Tibial artery (tissue), 4 donors: ENCODE data around the gene SEZ6L2.

Experiments
- DNase-seq, 2 donors: peaks; one replicate each; pipeline ENCODE4 v3.0.0-alpha.2; 2019
- H3K27ac ChIP-seq, 2 donors: fragments of 200-600 bp; sonication (generic) in 1 of 2; 1 replicate in 1 of 2; 2 replicates in 1 of 2; pipeline ENCODE4 v1.5.1; 2018 to 2019; ENCODE audit warnings: mild to moderate bottlenecking in 1 of 2
- H3K27me3 ChIP-seq, 2 donors: fragments of 200-600 bp; sonication (generic) in 1 of 2; one replicate each; pipeline versions ENCODE4 v1.5.1 to v1.6.0; 2016 to 2019
- H3K36me3 ChIP-seq, 3 donors: fragments of 200-600 bp; sonication (generic) in 2 of 3; one replicate each; pipeline ENCODE4 v1.5.1; 2016 to 2019; ENCODE audit warnings: mild to moderate bottlenecking in 2 of 3
- H3K4me1 ChIP-seq, 4 donors: fragments of 200-600 bp; sonication (generic) in 2 of 4; 1 replicate in 3 of 4; 2 replicates in 1 of 4; pipeline ENCODE4 v1.5.1; 2016 to 2019
- H3K4me3 ChIP-seq, 2 donors: fragments of 200-600 bp; sonication (generic) in 1 of 2; 1 replicate in 1 of 2; 2 replicates in 1 of 2; pipeline ENCODE4 v1.5.1; 2018 to 2019; ENCODE audit warnings: mild to moderate bottlenecking in 2 of 2
- H3K9me3 ChIP-seq, 3 donors: fragments of 200-600 bp; sonication (generic) in 1 of 3; one replicate each; pipeline ENCODE4 v1.5.1; 2016 to 2019
- intact Hi-C: fragments of 100-400 bp; cut with DNase I; formaldehyde crosslinking; loops from one replicate; pipeline ENCODE4 v1.15.0; 2023; ENCODE audit warnings: low total_unique reads
- TF ChIP-seq, protein P1 (sequence below), 2 experiments: fragments of 200-600 bp in 1 of 2; fragments of 450-650 bp in 1 of 2; IDR thresholded peaks; one replicate each; pipeline ENCODE4 v1.5.1; 2017 to 2019; ENCODE audit warnings: antibody characterized with exemption in 2 of 2, mild to moderate bottlenecking in 1 of 2, moderate library complexity in 1 of 2

SEZ6L2 gene

DNA sequence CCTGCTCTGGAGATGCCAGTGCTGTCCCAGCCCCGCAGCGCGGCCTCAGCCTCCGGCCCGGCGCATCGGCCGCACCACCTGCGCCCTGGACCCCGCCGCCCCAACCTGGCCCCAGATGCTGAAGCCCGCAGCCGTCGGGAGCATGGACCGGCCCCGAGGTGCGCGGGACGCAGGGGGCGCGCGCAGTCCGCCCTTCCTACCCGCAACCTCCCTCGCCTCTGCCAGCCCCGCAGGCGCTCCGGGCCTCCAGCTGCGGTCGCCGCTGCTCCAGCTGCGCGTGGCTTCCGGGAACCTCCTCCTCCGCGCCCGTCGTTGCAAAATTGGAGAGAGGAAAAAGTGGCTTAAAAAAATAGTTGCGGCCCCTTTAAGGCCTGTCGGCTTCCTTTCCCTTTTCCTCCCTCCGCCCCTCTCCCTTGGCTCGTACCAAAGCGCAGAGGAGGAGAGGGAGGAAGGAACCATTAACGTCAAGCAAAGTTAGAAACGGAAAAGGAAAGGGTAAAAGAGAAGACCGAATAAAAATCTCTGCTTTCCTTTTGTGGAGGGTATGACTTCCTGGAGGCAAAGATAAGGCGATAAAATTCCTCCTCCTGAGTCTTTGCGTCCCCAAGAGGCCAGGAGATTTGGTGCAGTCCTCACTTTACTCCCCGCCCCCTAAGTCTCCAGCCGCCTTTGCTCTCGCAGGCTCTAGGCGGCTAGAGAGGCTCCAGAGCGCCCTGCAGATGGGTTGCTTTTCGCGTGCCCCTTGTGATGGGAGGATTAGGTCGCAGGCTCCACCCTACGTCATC is 36.3 kb downstream of the SEZ6L2 start, which contains the start of gene CDIPT:
CDIPT (minus strand) TSS at position 343 of the 785 bp plus-strand sequence. CDS start 369 bp downstream, outside the sequence.
- TF ChIP-seq, protein P1, sequence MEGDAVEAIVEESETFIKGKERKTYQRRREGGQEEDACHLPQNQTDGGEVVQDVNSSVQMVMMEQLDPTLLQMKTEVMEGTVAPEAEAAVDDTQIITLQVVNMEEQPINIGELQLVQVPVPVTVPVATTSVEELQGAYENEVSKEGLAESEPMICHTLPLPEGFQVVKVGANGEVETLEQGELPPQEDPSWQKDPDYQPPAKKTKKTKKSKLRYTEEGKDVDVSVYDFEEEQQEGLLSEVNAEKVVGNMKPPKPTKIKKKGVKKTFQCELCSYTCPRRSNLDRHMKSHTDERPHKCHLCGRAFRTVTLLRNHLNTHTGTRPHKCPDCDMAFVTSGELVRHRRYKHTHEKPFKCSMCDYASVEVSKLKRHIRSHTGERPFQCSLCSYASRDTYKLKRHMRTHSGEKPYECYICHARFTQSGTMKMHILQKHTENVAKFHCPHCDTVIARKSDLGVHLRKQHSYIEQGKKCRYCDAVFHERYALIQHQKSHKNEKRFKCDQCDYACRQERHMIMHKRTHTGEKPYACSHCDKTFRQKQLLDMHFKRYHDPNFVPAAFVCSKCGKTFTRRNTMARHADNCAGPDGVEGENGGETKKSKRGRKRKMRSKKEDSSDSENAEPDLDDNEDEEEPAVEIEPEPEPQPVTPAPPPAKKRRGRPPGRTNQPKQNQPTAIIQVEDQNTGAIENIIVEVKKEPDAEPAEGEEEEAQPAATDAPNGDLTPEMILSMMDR (IDR thresholded peaks at IDR 0.05): peak; percentile 45 to 80

DNA sequence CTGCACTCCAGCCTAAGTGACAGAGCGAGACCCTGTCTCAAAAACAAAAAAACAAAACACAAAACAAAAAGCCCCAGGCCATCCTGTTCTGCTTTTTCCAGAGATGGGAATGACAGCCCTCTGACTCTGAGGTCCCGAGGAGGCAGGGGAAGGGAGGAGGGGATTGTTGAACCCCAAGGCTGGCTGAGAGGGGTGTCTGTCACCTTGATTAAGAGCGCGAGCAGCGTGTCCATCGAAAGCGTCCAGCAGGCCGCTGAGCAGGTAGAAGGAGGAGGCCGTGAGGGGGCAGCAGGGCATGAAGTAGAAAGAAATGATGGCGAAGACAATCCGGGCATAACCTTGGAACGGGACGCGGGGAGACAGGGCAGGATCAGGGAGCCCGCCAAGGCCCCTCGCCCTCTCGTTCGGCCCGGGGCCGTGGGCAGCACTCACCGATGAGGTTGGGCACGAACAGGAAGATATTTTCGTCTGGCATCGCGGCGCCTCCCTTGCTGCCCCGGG is 36.9 kb downstream of the SEZ6L2 start:
- H3K36me3 ChIP-seq: peaks cover 16 to 32% (median 30%) of the 10 kb centered on the region in 3 donors
- DNase-seq: no peak
- H3K9me3 ChIP-seq: no peaks in the 10 kb centered on the region
- peak overlapping the region; percentile 59 to 68 for H3K4me3 ChIP-seq
- peak overlapping the region; percentile 74 to 89 for H3K27ac ChIP-seq
- intact Hi-C loops: loop anchor here (5.0 kb wide), 2 partner anchors 35 to 145 kb away; no protein-coding TSS in a partner anchor
- no peaks in the 10 kb centered on the region for H3K27me3 ChIP-seq
- H3K4me1 ChIP-seq: peaks cover 0 to 33% (median 25%) of the 10 kb centered on the region in 4 donors
- TF ChIP-seq, protein P1 (IDR thresholded peaks at IDR 0.05): no peak

More for the DNA sequence above, 36.3 kb downstream of the SEZ6L2 start, which contains the start of gene CDIPT:
- peak within 1 kb of the TSS; percentile 59 to 68 for H3K4me3 ChIP-seq
- intact Hi-C loops: loop anchor here (5.0 kb wide), 2 partner anchors 36 to 144 kb away; no protein-coding TSS in a partner anchor
- H3K27ac ChIP-seq: peak within 1 kb of the TSS; percentile 74 to 89
- peak; percentile 93 to 97 for DNase-seq
- H3K36me3 ChIP-seq: peaks cover 16 to 32% (median 30%) of the 10 kb centered on the region in 3 donors
- no peaks in the 10 kb centered on the region for H3K9me3 ChIP-seq
- H3K27me3 ChIP-seq: no peaks in the 10 kb centered on the region
- peaks cover 0 to 33% (median 25%) of the 10 kb centered on the region in 4 donors for H3K4me1 ChIP-seq

DNA sequence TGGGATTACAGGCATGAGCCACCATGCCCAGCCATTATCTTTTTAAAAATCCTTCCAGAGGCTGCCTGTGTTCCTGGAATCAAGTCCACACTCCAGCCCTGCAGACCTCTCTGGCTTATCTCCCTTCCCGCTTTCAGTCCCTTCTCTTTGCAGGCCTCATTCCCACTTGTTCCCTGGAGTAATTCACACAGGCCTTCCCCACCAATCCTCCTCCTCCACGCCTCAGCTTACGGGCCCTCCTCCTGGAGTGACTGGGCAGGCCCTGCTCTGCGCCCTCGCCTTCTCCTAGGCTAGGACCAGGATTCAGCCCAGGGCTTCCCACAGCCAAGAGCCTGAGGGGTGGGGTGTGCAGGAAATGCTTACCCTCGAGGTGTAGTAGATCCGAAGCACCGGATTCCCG is 39.1 kb downstream of the SEZ6L2 start:
- DNase-seq: no peak
- Histone ChIP-seq H3K4me3 (no peak overlapping the region), H3K36me3 (peaks cover 16 to 32% (median 30%) of the 10 kb centered on the region in 3 donors), H3K9me3 (no peaks in the 10 kb centered on the region), H3K4me1 (peaks cover 0 to 33% (median 25%) of the 10 kb centered on the region in 4 donors), H3K27ac (no peak overlapping the region), H3K27me3 (no peaks in the 10 kb centered on the region)
- intact Hi-C loops: loop anchor here (5.0 kb wide), 2 partner anchors 33 to 147 kb away; no protein-coding TSS in a partner anchor
- TF ChIP-seq, protein P1 (IDR thresholded peaks at IDR 0.05): no peak

DNA sequence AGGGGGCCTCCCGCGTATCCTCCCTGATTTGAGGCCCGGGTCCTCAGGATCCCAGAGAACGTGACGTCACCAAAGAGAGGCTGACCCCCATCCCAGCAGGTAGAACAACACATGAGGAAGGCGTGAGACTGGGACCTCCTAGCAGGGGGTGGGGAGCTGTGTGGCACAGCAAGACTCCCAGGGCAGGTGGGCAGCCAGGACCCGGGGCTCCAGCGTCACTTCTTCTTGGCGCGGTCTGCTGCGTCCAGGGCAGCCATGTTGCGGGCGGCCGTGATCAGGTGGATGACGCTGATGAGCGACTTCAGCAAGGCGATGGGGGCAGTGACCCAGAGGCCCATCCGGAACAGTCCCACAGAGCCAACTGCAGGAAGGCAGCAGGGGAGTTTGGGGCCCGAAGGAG is 40.4 kb downstream of the SEZ6L2 start:
- no peak for DNase-seq
- no peak overlapping the region for H3K4me3 ChIP-seq
- peaks cover 16 to 32% (median 30%) of the 10 kb centered on the region in 3 donors for H3K36me3 ChIP-seq
- TF ChIP-seq, protein P1 (IDR thresholded peaks at IDR 0.05): no peak
- intact Hi-C loops: no loop called here
- no peaks in the 10 kb centered on the region for H3K27me3 ChIP-seq
- no peaks in the 10 kb centered on the region for H3K9me3 ChIP-seq
- H3K27ac ChIP-seq: peak overlapping the region; percentile 53 to 54
- peaks cover 0 to 33% (median 25%) of the 10 kb centered on the region in 4 donors for H3K4me1 ChIP-seq

DNA sequence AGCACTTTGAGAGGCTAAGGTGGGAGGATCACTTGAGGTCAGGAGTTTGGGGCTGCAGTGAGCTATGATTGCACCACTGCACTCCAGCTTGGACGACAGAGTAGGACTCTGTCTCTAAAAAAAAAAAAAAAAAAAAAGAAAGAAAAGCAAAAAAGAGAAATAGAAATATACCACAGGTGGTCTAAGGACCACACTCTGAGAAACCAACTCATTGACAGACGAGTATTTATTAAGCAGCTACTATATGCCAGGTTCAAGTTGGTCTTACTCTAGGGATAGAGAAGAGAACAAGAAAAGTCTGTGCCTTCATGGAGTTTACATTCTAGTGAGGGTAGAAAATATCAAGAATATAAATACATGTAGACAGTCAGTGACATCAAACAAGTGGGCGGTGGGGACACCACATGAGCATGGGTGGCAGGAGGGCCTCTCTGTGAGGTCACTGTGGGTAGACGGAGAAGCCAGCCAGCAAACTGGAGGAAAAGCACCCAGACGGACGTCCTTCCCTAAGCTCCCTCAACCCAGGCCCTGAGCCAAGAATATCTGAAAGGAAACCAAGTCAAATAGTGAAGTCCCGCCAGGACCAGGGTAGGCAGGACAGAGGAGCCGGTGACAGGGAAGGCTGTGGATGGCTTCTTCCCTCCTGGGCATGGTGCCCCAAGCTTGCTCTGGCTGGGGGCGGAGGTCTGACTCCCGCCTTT is 41.1 kb downstream of the SEZ6L2 start:
- H3K27me3 ChIP-seq: no peaks in the 10 kb centered on the region
- peak in 1 of 2 donors; percentile 82 for DNase-seq
- H3K4me1 ChIP-seq: peaks cover 0 to 31% (median 22%) of the 10 kb centered on the region in 4 donors
- peaks cover 16 to 32% (median 30%) of the 10 kb centered on the region in 3 donors for H3K36me3 ChIP-seq
- no peaks in the 10 kb centered on the region for H3K9me3 ChIP-seq
- TF ChIP-seq, protein P1 (IDR thresholded peaks at IDR 0.05): no peak
- H3K4me3 ChIP-seq: no peak overlapping the region
- intact Hi-C loops: no loop called here
- peak overlapping the region; percentile 53 to 54 for H3K27ac ChIP-seq
